A172 (cell line): ENCODE results near the gene RAC2. TPM values are rescaled to one million over a fixed set of nuclear protein-coding genes. Genes with fewer than 3 reads are reported as not detected.
A peak's percentile ranks its signal among the peaks of the same experiment; 100 is the strongest.

Experiments used
- DNase-seq: peaks from one replicate; pipeline ENCODE4 v3.0.0-alpha.2; 2015; ENCODE audit warnings: low spot score
- total RNA-seq: library from RNA; depleted of rRNA; stranded (reverse); fragments of >200 nt; shearing (Covaris generic); gene quantifications from 2 replicates; pipeline ENCODE4 v1.2.3, GENCODE V29; 2014; rRNA removed

Gene RAC2
- total RNA-seq = 51.7 and 60.2 TPM in 2 replicates

DNA sequence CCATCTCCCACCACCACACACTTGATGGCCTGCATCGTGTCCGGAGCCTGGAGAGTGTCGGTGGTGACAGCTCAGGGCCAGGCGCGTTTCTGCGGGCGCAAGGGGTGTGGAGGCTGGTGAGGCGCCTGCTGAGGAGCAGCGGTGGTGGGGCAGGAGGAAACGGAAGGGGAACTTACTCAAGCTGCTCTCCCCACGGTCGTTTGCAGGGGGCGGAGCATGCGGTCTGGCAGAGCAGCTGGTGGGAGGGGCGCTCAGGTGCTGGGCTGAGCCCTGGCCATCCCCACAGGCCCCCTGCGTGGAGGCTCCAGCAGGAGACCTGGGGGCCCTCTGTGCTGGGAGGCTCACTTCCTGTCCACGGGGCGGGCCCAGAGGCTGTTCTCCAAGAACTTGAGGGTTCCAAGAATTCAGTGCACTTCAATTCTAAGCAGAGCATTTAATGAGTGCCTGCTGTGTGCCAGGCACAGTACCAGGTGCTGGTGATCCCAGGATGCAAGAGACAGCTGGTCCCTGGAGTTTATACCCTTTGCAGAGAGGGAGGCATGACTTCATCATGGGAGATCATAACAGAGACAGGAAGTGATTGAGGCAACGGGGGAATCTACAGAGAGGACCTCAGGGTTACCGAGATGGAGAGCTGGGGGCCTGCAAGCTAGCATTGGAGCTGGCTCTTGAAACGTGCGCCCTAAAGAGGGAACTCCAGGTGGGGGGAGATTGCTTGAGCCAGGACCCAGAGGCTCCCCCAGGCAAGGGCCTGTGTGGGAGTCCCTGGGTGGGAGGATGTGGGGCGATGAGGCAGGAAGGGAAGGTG, at the start of gene RAC2:
TSS of gene RAC2 (minus strand) at position 156 of the 808 bp plus-strand sequence. CDS start at position 35, 121 bp downstream.
- peak; percentile 65 for DNase-seq

DNA sequence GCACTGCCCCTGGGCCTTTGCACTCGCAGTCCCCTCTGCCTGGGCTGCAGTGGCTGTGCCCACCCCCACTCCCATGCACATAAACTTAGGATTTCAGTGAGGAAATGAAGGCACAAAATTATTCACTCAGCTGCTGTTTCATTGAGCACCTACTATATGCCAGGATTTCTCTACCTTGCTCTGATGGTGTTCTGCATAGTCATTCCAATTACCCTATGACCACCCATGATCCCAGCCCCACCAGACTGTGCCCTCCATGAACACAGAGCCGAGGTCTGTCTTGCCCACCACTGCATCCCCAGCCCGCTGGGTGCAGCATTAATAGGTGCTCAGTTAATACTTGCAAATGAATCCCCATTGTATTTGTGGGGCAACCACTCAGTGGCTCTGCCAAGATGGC, 49.1 kb upstream of the RAC2 start:
- DNase-seq = no peak

DNA sequence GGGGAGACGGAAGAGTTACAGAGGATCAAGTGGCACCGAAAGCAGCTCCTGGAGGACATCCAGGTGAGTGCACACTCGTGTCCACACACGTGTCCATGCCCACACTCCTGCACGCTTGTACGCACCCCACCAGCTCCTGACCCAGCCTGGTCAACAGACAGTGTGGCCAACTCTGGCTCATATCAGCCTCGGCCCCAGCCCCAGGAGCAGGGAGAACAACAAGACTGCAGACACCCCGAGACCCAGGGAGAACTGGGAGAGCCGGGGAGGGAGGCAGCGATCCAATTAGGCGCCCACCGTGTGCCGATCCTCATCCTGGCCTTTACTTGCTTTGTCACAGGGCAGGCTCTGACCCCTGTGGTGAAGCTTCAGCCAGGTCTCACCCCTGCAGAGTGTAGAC, 48.6 kb upstream of the RAC2 start:
- DNase-seq = no peak

DNA sequence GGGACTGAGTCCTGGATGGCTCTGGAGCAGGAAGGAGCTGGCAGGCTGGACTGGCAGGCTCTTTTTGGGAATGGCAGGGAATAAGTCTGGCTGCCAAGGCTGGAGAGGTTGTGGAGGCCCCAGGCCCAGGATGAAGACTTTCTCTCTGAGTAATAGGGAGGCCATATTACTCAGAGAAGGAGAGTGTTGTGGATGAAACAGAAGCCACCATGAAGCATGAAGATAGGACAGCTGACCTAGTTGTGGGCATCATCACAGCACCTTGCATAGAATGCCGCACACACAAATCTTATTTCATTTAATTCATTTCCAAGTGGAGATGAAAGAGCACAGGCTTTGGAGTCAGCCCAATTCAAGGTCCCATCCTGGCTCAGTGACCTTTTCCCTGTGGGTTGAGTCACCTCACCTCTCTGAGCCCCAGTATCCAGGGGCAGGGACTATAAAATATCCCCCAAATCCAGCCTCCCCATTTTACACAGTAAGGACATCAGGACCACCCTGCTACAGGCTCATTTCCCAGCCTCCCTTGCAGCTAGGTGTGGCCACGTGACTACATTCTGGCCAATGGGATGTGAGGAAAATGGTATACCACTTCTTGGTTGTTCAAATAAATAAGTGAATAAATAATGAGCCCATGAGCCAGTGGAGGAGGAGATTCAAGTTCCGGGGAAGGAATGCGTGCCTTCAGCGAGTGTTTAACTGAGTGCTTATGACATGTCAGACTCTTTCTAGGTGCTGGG, 47.7 kb upstream of the RAC2 start:
- DNase-seq = no peak

DNA sequence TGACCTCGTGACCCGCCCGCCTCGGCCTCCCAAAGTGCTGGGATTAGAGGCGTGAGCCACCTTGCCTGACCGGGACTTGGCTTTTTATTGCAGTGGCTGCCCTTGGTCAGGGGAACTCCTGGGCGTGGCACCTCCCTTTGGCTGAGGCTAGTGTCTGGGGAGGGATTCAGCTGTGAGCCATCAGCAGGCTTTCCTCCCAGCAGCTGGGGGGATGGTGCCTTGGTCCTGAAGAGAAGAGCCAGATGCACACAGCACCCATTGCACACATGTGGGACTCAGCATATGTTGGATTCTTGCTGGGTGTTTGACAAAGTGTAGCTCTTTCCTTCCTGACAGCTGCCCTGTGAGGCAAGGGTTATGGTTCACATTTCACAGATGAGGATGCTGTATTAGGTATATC, 46.7 kb upstream of the RAC2 start:
- peak; percentile 68 for DNase-seq

DNA sequence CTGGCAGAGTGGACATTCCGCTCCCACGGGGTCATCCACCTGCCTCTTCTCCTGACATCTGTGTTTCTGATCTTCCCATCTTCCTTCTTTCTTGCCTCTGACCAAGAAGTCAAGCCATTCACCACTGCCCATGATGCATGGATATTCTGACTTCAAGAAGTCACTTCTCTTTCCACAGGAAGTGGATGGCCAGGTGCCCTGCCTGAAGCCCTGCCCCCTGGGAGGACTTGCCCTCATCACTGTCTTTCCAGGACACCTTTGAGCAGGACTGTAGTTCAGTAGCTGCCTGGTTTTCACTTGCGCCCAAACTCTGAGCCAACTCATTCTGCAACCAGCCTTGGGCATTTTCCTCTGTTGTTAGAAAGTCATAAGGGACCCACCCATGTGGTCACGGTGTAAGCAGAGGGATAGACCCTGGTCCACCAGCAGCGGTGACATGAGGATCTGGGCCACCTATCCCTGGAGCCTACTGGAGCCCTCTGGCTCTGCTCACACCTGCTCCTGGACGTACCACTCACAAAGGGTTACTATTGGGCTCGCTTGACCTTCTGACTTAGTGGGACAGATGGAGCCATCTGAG, 45.2 kb upstream of the RAC2 start:
- no peak for DNase-seq

DNA sequence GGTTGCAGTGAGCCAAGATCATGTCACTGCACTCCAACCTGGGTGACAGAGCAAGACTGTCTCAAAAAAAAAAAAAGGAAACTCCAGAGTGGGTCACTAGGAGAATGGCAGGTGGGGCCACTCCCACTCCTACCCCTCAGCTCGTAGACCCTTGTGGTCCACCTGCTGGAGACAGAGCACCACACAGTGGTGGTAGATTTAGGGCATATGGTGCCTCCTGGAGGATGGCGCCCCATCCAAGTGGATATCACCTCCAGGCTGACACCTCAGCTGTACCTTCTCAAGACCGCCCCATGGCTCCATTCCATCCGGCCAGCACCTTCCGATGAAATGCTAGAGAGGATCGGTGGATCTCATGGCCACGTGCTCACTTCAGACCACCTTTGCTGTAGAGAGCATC, 44.5 kb upstream of the RAC2 start:
- no peak for DNase-seq

DNA sequence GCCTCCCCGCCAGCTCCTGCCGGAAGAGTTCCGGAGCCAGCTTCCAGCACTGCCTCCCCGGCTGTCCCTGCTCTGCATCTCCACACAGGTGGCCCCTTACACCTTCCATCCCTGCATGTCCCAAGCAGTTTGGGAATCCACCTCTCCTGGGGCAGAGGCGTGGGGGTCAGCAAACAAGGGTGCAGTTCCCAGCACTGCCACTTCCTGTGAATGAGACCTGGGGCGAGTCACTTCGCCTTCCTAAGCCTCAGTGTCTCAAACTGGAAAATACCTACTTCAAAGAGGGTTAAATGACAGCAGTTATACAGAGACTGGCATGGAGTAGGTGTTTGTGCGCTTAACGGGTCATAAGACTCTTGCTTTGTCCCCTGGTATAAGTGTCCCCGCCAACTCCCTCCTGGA, 43.5 kb upstream of the RAC2 start:
- DNase-seq = no peak

DNA sequence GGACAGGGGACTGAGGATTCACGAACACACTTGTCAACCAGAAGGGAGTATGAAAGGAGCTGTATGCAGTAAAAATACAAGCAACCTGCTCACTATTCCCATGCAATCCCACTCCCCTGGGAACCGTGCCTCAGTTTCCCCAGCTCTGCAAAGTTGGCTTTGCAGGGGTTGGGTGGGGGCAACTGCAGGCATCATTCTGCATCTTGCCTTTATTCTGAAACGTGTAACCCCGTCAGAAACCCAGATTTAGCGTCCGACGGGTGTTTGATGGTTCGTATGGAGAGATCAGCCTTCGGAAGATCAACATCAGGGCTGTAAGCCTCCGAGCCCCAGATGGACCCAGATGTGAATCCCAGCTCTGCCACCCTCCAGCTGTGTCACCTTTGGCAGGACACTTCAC, 41.9 kb upstream of the RAC2 start:
- no peak for DNase-seq

DNA sequence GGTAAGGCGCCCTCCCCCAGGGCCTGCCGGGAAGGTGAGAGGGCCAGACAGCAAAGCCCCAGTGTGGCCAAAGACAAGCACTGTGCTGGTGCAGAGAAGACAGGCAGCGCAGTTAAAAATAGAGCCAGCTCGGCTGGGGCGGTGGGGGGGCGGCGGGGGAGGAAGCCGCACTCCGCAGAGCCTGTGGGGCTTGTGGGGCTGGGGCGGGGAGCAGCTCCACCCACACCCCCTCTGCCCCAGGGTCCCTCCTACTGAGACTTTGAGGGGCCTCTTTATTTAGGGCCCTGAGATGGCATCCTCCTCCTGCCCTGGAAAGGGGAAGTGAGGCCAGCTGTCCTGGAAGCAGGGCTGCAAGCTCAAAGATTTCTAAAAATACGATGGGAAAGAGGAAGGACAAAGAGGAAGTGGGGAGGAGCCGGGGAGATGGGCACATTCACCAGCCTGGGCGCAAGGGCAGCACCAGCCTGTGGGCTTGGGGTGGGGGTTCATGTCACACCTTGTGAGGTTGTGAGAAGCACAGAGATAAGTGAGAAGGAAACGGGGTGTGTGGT, 40.8 kb upstream of the RAC2 start:
- DNase-seq = no peak

DNA sequence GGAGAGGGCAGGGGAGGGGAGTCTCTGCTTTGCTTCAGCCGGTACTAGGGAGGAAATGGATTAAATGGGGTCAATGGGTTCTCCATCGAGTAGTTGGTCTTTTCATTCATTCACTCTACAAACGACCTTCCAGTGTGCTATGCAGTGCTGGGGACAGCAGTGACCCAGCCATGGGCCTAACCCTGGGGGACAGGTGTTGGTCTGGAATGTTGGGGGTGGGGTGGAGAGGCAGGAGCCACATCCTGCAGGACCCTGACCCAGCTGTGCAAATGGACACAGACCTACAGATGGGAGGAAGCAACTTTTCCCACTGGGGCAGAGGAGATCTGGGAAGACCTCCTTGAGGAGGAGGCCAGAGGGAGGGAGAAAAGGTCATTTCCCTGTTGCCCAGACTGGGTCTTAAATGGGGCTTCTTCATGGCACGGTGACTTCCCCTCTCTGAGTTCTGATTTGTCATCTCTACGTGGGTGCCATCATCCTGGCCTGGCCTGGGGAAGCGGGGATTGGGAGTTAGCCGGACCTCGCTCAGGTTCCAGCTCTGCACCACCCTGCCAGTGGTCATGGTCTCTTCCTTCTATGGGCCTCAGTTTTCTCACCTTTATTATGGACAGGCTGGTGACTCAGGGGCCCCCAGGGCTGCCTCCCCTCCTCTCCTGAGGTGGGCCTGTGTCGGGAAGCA, 40.2 kb upstream of the RAC2 start:
- no peak for DNase-seq

DNA sequence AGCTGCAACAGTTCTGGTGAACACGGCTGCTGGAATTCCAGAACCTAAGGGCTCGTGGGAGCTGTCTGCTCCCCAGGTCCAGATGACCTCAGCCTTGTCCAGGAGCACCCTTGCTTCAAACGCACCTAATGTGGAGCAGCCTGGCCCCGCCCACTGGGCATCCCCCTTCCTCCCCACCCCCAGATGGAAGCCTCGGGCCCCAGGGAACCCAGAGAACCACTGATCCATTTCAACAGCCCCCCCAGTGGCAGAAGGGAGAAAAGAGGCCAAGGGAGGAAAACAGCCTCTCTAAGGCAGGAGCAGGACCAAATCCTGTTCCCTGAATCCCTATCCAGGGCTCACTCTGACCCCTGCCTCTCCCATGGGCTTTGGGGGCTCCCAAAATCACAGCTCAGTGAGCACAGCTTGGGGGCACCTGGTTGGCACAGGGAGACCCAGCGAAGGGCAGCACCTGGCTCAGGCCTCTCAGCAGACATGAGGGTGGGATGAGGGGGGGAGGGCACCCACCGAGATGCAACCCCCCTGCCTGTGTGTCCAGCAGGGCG, 39.4 kb upstream of the RAC2 start:
- DNase-seq = no peak

DNA sequence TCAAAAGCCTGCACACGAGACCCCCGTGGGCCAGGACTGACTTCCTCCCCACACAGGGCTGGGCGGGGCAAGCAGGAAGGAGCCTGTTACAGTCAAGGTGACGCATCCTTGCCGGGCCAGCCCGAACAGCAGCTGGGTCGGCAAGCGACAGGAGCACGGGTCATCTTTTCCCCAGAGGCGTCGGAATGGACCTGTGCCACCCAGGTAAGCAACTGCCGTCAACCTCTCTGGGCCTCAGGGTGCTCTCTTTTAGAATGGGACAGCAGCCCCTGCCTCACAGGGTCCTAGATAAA, 38.3 kb upstream of the RAC2 start, which contains the start of gene CYTH4:
TSS of gene CYTH4 (plus strand) at position 124 of the 293 bp plus-strand sequence. CDS start at position 186, 62 bp downstream.
- no peak for DNase-seq

DNA sequence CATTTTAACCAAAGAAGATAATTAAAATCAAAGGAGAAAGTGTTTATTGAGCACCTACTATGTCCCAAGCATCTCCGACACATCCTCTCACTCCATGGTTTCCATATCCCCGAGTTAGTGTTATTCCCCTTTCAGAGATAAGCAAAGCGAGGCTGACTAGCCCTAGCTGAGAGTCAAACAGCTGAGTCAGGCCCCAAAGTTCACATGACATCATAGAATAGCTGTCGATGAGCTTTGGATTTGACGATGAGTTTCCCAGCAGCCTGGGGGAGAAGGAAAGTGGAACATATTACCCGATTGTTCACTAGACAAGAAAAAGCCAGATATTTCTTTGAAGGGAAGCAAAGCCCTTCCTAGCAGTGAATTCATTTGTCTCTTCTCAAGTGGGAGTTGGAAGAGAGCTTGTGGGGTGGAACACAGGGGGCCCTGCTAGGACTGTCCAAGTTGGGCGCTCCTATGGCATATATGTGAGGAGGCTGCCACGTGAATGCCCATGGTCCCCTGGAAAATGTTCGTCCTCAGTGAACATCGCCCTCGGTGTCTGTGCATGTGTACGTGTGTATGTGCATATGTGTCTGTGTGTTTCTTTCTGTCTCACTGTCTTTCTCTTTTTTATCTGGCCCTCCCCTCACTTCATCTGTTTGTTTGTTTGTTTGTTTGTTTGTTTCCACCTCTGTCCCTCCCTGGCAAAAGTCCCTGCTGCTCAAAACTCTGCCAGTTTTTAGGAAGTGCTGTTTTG, 37.7 kb upstream of the RAC2 start:
- no peak for DNase-seq

DNA sequence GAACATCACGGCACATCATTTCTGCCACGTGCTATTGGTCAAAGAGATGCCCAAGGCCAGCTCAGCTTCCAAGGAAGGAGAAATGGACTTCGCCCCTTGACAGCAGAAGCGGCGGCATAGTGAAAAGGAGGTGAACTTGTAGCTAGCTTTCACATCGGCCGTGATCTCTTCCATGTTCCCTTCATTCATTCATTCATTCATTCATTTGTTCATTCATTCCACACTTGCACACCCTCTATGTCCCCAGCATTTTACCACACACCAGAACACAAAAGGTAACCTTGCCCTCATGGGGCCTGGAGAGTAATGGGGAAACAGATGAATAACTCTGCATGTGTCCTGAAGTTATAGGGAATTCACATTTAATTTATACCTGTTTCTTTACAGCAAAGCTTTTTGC, 37.1 kb upstream of the RAC2 start:
- no peak for DNase-seq

DNA sequence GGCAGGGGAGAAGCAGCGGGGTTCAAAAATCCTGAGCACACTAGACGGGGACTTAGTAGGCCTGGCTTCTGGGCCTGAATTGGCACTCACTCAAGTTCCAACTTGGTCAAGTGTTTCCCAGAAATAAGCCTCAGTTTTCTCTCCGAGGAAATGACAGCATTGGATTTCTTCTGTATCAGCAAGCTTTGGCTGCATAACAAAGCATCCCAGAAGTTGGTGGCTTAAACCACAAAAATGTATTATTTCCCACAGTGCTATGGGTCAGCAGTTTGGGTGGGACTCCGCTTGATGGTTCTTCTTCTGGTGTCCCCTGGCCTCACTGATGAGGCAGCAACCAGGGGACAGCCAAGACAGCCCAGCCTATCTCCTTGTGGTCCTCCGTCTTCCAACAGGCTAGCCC, 36.6 kb upstream of the RAC2 start:
- no peak for DNase-seq

DNA sequence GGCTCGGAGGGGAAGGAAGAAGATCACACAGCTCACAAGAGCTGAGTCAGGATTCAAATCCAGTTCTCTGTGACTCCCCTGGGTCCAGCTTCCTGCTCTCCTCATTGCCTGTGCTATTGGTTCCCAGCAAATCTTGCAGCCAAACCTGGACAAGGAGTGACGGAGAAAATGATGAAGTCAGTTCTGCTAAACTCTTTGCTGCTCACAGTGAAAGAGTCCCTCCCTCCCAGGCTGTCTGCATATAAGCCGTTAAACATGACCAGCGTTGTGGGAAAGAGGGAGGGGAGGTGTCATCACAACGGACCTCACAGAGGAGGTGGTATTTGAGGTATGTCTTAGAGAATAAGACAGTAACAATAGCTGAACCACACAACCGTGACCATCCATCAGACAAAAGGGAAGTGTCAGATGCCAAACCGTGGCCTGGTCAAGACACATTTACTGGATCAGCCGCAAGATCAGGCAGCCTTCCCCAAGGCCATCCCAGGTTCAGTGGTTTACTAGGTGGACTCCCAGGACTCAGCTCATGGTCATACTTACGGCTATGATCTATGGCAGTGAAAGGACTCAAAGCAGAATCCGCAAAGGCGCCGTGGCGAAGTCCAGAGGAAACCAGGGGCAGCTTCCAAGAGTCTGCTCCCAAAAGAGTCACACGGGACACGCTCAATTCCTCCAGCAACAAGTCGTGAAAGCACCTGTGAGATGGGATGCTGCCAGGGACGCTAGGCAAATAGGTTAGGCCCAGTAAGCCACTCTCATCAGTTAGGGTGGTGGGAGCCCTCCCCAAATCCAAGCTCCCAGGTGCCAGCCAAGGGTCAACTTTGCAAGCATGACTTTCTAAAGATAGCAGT, 35.5 kb upstream of the RAC2 start:
- DNase-seq = no peak

DNA sequence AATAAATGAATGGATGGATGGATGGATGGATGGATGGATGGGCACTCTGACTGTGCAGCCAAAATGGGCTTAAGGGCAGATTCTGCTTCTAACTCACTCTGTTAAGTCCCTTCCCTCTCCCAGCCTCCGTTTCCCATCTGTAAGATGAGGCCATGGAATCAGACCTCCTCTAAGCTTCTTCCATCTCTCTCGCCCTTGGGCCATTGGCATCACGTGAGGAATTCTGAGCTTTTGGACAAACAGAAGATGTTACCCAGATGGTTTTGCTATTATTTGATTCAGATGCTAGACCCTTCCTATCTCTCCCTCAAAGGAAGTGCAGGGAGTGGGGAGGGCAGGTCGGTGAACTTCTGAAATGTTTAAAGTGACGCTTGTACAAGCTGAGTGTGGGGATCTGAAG, 34.2 kb upstream of the RAC2 start:
- no peak for DNase-seq

DNA sequence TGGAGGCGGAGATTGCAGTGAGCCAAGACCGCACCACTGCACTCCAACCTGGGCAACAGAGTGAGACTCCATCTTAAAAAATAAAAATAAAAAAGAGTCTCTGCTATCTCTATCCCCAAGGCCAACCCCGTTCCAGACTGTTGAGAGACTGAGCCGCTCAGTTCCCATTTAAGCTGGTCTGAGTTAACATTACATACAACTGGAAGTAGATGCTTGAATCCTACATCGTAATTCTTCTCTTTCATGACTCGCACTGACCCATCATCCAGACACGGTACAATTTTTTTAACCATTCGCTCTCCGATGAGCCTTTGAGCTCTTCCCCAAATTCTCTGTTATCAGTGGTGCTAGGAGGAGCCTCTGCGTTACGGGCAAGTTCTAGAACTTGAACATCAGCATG, 33.3 kb upstream of the RAC2 start:
- DNase-seq = no peak

DNA sequence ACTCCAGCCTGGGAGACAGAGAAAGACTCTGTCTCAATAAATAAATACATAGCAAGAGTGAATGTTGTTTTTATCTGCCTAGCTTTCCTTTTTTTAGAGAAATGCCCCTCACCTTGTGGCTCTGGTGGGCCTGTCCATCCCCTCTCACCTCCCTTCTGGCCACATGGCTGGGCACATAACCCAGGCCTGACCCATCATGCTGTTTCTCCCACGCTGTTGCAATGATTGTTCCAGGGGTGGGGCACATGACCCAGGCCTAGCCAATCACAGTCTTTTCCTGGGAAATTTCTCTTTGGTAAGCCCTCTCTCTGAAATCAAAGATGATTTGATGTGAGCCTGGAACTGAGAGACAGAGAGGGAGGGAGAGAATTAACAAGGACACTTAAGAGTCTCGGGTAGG, 32.7 kb upstream of the RAC2 start:
- DNase-seq = no peak
